A673 (cell line): ENCODE results near the gene SEC61B. TPM values are rescaled to one million over a fixed set of nuclear protein-coding genes. Genes with fewer than 3 reads are reported as not detected.
A peak's percentile ranks its signal among the peaks of the same experiment; 100 is the strongest.

ENCODE experiments used
- BruUV-seq: library from RNA; stranded (reverse); fragments of 400-500 nt; replicated peaks from 2 replicates; lab custom pipeline; 2021; lab: Mats Ljungman, UMichigan
- CTCF ChIA-PET: fragments of 300-600 bp; sonication (Branson Sonifier 250); formaldehyde crosslinking; loops from one replicate; lab custom pipeline; 2022; ENCODE audit warnings: antibody characterized with exemption; lab: Charles Lee
- POLR2A ChIA-PET: fragments of 300-600 bp; sonication (Branson Sonifier 250); formaldehyde crosslinking; loops from one replicate; lab custom pipeline; 2022; ENCODE audit warnings: antibody characterized with exemption; ENCODE audit not compliant: low non-redundant PET; lab: Charles Lee
- DNase-seq: peaks from one replicate; pipeline ENCODE4 v3.0.0-alpha.2; 2015; ENCODE audit warnings: low spot score
- H3K27ac ChIP-seq: fragments of 200-600 bp; sonication (generic); 2 replicates; pipeline ENCODE4 v1.5.1; 2016; ENCODE audit warnings: mixed run types, low read depth, mild to moderate bottlenecking, mixed read lengths, antibody characterized with exemption, low read length; ENCODE audit not compliant: poor library complexity, severe bottlenecking
- H3K27me3 ChIP-seq: fragments of 200-600 bp; sonication (generic); replicated peaks from 2 replicates; pipeline ENCODE4 v1.6.1; 2017; ENCODE audit warnings: mixed run types, low read depth, mild to moderate bottlenecking, mixed read lengths, antibody characterized with exemption, low read length; ENCODE audit not compliant: insufficient read depth, poor library complexity
- H3K36me3 ChIP-seq: fragments of 200-600 bp; sonication (generic); 2 replicates; pipeline ENCODE4 v1.6.1; 2016; ENCODE audit warnings: mixed run types, mild to moderate bottlenecking, mixed read lengths, antibody characterized with exemption, low read length; ENCODE audit not compliant: insufficient read depth, poor library complexity, severe bottlenecking
- H3K4me1 ChIP-seq: fragments of 200-600 bp; sonication (generic); 2 replicates; pipeline ENCODE4 v1.6.1; 2017; ENCODE audit warnings: mixed run types, mild to moderate bottlenecking, mixed read lengths, antibody characterized with exemption, low read length; ENCODE audit not compliant: insufficient read depth, poor library complexity, severe bottlenecking
- H3K4me3 ChIP-seq: fragments of 200-600 bp; sonication (generic); 2 replicates; pipeline ENCODE4 v1.5.1; 2016; ENCODE audit warnings: low read depth, mixed run types, mild to moderate bottlenecking, mixed read lengths, low read length; ENCODE audit not compliant: poor library complexity, severe bottlenecking
- H3K9me3 ChIP-seq: fragments of 200-600 bp; sonication (generic); 2 replicates; pipeline ENCODE4 v1.6.1; 2016; ENCODE audit warnings: mixed run types, low read depth, mild to moderate bottlenecking, mixed read lengths, antibody characterized with exemption, low read length; ENCODE audit not compliant: poor library complexity, severe bottlenecking
- CTCF ChIP-seq: fragments of 300-800, 200-600 bp; sonication (generic); conservative IDR thresholded peaks from 2 replicates; pipeline ENCODE4 v1.5.1; 2017; ENCODE audit warnings: low read depth, mild to moderate bottlenecking, antibody characterized with exemption, low read length, moderate library complexity, mixed read lengths
- EZH2 ChIP-seq: fragments of 200-600 bp; sonication (generic); IDR thresholded peaks from 2 replicates; pipeline ENCODE4 v1.6.1; 2017; ENCODE audit warnings: borderline replicate concordance, low read depth, mild to moderate bottlenecking, mixed read lengths, antibody characterized with exemption, low read length; ENCODE audit not compliant: poor library complexity, severe bottlenecking
- intact Hi-C: fragments of 100-400 bp; cut with micrococcal nuclease; formaldehyde crosslinking; loops from one replicate; pipeline ENCODE4 v1.10.0; 2022; ENCODE audit not compliant: unreplicated experiment
- total RNA-seq: library from RNA; stranded (reverse); gene quantifications from 2 replicates; pipeline ENCODE4 v1.2.3, GENCODE V29; 2021

Gene SEC61B
- total RNA-seq, 1 experiment from 2014 or later: 183 TPM

DNA sequence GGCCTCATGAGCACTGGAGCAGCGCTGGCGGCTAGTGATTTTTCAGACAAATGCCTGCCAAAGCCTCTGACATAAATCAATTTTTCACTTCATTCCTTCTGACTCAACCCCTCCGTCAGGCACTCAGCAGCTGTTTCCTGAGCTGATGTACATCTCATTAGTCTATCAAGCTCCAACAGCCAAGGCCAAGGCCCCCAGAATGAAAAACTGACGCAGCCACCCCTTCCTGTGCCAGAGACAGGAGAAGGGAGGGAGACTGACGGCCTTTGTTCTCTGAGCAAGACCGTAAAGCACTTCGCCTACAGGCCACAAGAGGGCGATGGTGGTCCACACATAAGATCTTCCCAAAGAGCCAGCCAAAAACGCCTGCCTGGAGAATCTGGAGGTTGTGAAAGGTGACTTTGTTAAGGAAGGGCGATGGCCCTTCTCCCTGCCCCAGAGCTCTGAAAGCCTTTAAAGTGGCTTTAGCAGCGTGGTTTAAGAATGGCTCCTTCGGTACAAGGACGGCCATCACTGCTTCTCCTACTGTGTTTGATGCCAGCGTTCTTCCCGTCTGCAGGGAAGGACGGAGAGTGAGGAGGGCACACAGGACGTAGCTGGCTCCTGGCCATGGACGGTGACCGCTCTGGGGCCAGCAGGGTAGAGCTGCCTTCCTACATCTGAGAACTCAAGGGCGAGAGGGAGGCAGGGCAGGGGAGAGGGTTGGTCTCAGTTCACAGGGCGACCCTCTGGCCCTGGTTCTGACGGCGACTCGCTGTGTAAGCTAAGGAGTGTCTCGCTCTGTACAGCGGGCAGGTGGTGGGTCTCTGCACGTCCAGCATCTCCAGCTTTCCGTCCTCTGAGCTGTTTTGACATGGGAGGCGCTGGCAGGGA is 37.4 kb upstream of the SEC61B start:
- no peaks in the 10 kb centered on the region for H3K36me3 ChIP-seq
- intact Hi-C loops: loop anchor here (1.0 to 10.0 kb wide), 9 partner anchors 47 to 1413 kb away; partner anchors contain the start of gene NR4A3
- TF ChIP-seq CTCF: peak; percentile 94
- no peak for TF ChIP-seq EZH2
- POLR2A ChIA-PET: no interaction called here
- peaks cover 15% of the 10 kb centered on the region for H3K4me1 ChIP-seq
- CTCF ChIA-PET: interaction anchor here (0.6 to 1.1 kb wide), 4 partner anchors 14 to 1418 kb away, joined by 3 to 12 read pairs (median 3); no protein-coding TSS in a partner anchor
- no TSS peak for BruUV-seq
- H3K9me3 ChIP-seq: no peaks in the 10 kb centered on the region
- no peak overlapping the region for H3K4me3 ChIP-seq
- DNase-seq: peak; percentile 95
- H3K27ac ChIP-seq: no peak overlapping the region
- no peaks in the 10 kb centered on the region for H3K27me3 ChIP-seq

DNA sequence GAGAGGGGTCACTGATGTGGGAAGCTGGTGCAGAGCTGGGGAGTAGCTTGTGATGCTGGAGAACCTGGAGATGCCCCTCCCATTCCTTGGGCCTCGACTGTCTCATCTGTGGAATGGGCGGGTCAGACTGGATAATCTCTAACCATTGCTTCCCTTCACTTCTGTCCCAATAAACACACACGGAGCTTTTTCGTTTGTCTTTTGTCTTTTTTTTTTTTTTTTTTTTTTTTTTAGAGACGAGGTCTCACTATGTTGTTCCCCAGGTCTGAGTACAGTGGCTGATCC is 36.8 kb upstream of the SEC61B start:
- Histone ChIP-seq H3K4me3 (no peak overlapping the region), H3K27ac (no peak overlapping the region), H3K36me3 (no peaks in the 10 kb centered on the region), H3K4me1 (peaks cover 15% of the 10 kb centered on the region), H3K9me3 (no peaks in the 10 kb centered on the region), H3K27me3 (no peaks in the 10 kb centered on the region)
- no peak for DNase-seq
- intact Hi-C loops: loop anchor here (2.0 to 10.0 kb wide), 7 partner anchors 80 to 1412 kb away; partner anchors contain the start of gene NR4A3
- no peak for TF ChIP-seq CTCF
- no peak for TF ChIP-seq EZH2
- POLR2A ChIA-PET: no interaction called here
- CTCF ChIA-PET: interaction anchor here (0.6 to 1.1 kb wide), 3 partner anchors 81 to 1417 kb away, joined by 3 to 12 read pairs (median 3); no protein-coding TSS in a partner anchor
- BruUV-seq: no TSS peak

DNA sequence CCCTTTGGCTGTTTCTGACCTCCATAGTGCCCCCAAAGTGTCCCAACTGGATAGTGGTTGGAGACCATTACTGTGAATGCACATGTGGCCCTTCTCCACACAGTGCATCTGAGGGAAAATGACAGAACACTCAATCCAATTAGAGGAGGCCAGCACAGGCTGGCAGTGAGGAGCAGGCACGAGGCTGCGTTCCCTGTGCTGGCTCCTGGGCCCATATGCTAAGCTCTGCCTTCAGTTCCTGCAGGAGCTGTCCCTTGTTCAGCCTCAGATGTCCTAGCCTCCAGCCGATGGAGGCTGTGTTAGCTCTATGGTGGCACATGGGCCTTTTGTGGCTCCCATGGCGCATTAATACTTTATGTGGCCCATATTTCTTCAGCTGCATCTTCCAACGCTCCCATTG is 36.1 kb upstream of the SEC61B start:
- POLR2A ChIA-PET: no interaction called here
- Histone ChIP-seq H3K27ac (no peak overlapping the region), H3K36me3 (no peaks in the 10 kb centered on the region), H3K4me1 (peaks cover 15% of the 10 kb centered on the region), H3K4me3 (no peak overlapping the region), H3K9me3 (no peaks in the 10 kb centered on the region), H3K27me3 (no peaks in the 10 kb centered on the region)
- intact Hi-C loops: loop anchor here (2.0 to 10.0 kb wide), 7 partner anchors 79 to 1411 kb away; partner anchors contain the start of gene NR4A3
- DNase-seq: no peak
- no TSS peak for BruUV-seq
- TF ChIP-seq CTCF: no peak
- TF ChIP-seq EZH2: no peak
- CTCF ChIA-PET: no interaction called here
